ENCODE data around the gene GNG12. TPM values are rescaled to one million over a fixed set of nuclear protein-coding genes. Genes with fewer than 3 reads are reported as not detected.

Gene GNG12
- total and polyA plus RNA-seq, 7 donors: 41.9 to 116 (median 47.8) TPM

DNA sequence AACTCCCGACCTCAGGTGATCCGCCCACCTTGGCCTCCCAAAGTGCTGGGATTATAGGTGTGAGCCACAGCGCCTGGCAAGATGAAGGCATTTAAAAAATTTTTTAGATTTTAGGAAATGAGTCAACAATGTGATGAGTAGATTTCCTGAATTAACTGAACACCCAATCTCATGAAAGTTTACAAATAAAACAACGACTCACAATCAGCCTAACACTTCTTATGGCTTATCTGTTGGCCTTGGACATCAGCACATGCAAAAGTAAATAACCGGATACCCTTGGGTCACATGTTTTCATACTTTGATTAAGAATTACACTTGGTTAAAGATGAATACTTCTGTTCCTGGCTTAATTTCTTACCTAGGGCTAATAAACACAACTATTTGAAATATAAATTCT, 3.0 kb downstream of the GNG12 start:
- H3K9me3 ChIP-seq: no peaks in the 10 kb centered on the region
- H3K4me3 ChIP-seq: no peak overlapping the region
- no peaks in the 10 kb centered on the region for H3K36me3 ChIP-seq
- TF ChIP-seq, protein P1, sequence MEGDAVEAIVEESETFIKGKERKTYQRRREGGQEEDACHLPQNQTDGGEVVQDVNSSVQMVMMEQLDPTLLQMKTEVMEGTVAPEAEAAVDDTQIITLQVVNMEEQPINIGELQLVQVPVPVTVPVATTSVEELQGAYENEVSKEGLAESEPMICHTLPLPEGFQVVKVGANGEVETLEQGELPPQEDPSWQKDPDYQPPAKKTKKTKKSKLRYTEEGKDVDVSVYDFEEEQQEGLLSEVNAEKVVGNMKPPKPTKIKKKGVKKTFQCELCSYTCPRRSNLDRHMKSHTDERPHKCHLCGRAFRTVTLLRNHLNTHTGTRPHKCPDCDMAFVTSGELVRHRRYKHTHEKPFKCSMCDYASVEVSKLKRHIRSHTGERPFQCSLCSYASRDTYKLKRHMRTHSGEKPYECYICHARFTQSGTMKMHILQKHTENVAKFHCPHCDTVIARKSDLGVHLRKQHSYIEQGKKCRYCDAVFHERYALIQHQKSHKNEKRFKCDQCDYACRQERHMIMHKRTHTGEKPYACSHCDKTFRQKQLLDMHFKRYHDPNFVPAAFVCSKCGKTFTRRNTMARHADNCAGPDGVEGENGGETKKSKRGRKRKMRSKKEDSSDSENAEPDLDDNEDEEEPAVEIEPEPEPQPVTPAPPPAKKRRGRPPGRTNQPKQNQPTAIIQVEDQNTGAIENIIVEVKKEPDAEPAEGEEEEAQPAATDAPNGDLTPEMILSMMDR (IDR thresholded peaks at IDR 0.05): no peak
- no peak for TF ChIP-seq POLR2A (IDR thresholded peaks at IDR 0.05)
- no peak for TF ChIP-seq EP300 (IDR thresholded peaks at IDR 0.05)
- no peak for TF ChIP-seq POLR2AphosphoS5 (IDR thresholded peaks at IDR 0.05)
- H3K4me1 ChIP-seq: peaks cover 0 to 32% (median 23%) of the 10 kb centered on the region in 4 donors
- DNase-seq: no peak
- intact Hi-C loops (cut with DNase I): loop anchor here (5.0 to 10.0 kb wide), 3 partner anchors 265 to 512 kb away; partner anchors contain the start of gene WLS
- peak overlapping the region in 2 of 4 donors; percentile 85 to 92 for H3K27ac ChIP-seq
- 58 to 63% methylated on average over 5 of the region's 5 CpGs for WGBS, 2 donors
- no peaks in the 10 kb centered on the region for H3K27me3 ChIP-seq

DNA sequence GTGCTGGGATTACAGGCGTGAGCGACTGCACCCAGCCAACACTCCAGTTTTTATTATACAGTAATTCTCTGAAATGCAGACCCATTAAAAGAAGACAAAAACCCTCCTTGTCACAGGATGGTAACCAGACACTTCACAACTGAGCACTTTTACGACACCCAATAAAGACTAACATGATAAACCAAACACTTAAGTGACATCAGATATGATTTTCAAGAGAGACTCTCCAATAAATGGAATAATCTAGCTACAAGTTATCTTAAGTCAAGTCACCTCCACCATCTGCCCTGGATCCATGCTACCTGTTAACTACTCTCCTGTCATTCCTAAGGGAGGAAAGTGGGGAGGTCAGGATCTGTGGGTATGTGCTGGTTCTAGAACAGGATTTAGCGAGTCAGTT, 5.6 kb downstream of the GNG12 start:
- H3K9me3 ChIP-seq: no peaks in the 10 kb centered on the region
- 34 to 69% methylated on average over 4 of the region's 4 CpGs for WGBS, 2 donors
- peaks cover 0 to 41% (median 33%) of the 10 kb centered on the region in 4 donors for H3K4me1 ChIP-seq
- no peaks in the 10 kb centered on the region for H3K27me3 ChIP-seq
- no peaks in the 10 kb centered on the region for H3K36me3 ChIP-seq
- TF ChIP-seq EP300 (IDR thresholded peaks at IDR 0.05) (no peak), POLR2AphosphoS5 (IDR thresholded peaks at IDR 0.05) (peak in 3 of 4 donors; percentile 40 to 70 (median 69))
- peak overlapping the region in 2 of 4 donors; percentile 42 to 46 for H3K27ac ChIP-seq
- DNase-seq: no peak
- intact Hi-C loops (cut with DNase I): no loop called here
- no peak overlapping the region for H3K4me3 ChIP-seq

DNA sequence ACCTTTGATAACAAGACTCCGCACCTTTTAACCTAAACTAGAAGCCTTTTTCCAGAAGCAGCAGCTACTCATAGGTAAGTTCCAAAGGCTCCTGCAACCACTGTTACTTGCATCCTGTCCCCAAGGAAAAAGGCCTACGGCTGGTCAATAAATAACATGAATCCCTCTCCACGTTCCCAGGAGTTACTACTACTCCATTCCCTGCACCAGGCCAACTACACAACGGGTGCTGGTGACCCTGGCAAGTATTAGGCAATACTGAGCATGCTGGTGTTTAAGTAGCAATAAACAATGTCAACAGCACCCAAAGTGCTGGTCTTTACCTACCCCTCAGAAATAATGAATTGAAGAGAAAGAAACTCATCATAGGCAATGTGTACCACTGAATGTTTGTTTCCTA, 7.7 kb downstream of the GNG12 start:
- Histone ChIP-seq H3K27me3 (no peaks in the 10 kb centered on the region), H3K9me3 (no peaks in the 10 kb centered on the region), H3K4me3 (no peak overlapping the region), H3K27ac (no peak overlapping the region), H3K36me3 (no peaks in the 10 kb centered on the region), H3K4me1 (peaks cover 0 to 38% (median 31%) of the 10 kb centered on the region in 4 donors)
- no peak for TF ChIP-seq POLR2AphosphoS5 (IDR thresholded peaks at IDR 0.05)
- intact Hi-C loops (cut with DNase I): no loop called here
- WGBS, 2 donors: 56 to 74% methylated on average over 4 of the region's 4 CpGs
- no peak for DNase-seq

DNA sequence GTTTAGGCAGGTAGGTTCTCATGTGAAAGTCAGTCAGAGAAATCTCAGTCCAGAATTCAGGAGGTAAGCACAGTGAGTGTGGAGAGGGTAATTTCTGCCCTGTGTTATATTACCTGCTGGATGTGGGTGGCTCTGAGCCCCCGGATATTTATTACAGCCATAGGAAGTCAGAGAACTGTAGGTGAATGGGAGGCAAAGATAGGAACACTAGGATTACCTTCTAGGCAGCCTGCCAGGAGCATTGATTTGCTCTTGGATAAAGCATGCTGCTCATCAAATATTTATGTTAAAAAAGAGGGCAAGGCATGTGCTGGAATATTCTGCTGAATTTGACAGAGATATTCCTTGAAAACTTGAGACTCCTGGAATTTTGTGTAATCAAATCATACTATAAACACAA, 8.5 kb downstream of the GNG12 start:
- H3K9me3 ChIP-seq: no peaks in the 10 kb centered on the region
- H3K4me1 ChIP-seq: peaks cover 0 to 35% (median 30%) of the 10 kb centered on the region in 4 donors
- 9 to 73% methylated on average over 1 of the region's 1 CpG for WGBS, 2 donors
- H3K27me3 ChIP-seq: no peaks in the 10 kb centered on the region
- DNase-seq: no peak
- no peak overlapping the region for H3K27ac ChIP-seq
- TF ChIP-seq POLR2A (IDR thresholded peaks at IDR 0.05): no peak
- TF ChIP-seq POLR2AphosphoS5 (IDR thresholded peaks at IDR 0.05): no peak
- TF ChIP-seq EP300 (IDR thresholded peaks at IDR 0.05): no peak
- TF ChIP-seq, protein P1 (IDR thresholded peaks at IDR 0.05): no peak
- no peaks in the 10 kb centered on the region for H3K36me3 ChIP-seq
- no peak overlapping the region for H3K4me3 ChIP-seq
- intact Hi-C loops (cut with DNase I): no loop called here

DNA sequence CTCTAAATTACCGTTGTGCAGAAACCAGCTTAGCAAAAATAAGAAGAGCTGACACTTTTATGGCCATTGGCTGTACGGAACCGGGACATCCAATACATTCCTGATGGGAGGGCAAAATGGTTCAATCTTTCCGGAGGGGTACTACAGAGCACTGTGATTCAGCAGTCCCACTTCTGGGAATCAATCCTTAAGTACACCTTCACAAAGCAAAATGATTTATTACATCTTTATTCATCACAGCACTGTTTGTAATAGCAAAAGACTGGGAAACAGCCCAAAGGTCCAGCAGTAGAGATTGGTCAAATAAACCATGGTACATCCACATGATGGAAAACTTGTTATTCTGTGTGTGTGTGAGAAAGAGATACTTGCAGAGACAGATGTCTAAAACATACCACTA, 9.7 kb downstream of the GNG12 start:
- H3K9me3 ChIP-seq: no peaks in the 10 kb centered on the region
- H3K4me1 ChIP-seq: peaks cover 0 to 38% (median 33%) of the 10 kb centered on the region in 4 donors
- no peak overlapping the region for H3K4me3 ChIP-seq
- peak overlapping the region in 1 of 4 donors; percentile 65 for H3K27ac ChIP-seq
- intact Hi-C loops (cut with DNase I): no loop called here
- WGBS, 2 donors: 77 to 84% methylated on average over 4 of the region's 4 CpGs
- no peak for DNase-seq
- TF ChIP-seq POLR2A (IDR thresholded peaks at IDR 0.05) (no peak), EP300 (IDR thresholded peaks at IDR 0.05) (no peak), POLR2AphosphoS5 (IDR thresholded peaks at IDR 0.05) (no peak)
- TF ChIP-seq, protein P1 (IDR thresholded peaks at IDR 0.05): no peak
- H3K36me3 ChIP-seq: no peaks in the 10 kb centered on the region
- no peaks in the 10 kb centered on the region for H3K27me3 ChIP-seq

DNA sequence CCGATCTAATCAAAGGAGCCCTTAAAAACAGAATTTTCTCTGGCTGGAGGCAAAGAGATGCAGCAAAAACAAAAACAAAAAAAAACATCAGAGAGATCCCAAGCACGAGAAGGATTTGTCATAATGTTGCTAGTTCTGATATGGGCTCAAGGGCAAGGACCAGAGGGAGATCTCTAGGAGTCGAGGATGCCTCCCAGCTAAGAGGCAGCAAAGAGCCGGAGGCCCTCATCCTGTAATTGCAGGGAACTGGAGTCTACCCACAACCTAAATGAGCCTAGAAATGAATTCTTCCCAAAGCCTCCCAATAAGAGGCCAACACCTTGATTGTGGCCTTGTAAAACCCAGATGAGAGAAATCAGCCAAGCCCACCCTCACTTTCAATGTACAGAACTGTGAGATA, 12.0 kb downstream of the GNG12 start:
- Histone ChIP-seq H3K27me3 (no peaks in the 10 kb centered on the region), H3K27ac (no peak overlapping the region), H3K4me1 (peaks cover 0 to 27% (median 22%) of the 10 kb centered on the region in 4 donors), H3K36me3 (no peaks in the 10 kb centered on the region), H3K4me3 (no peak overlapping the region), H3K9me3 (no peaks in the 10 kb centered on the region)
- DNase-seq: no peak
- intact Hi-C loops (cut with DNase I): no loop called here
- 86% methylated on average over 4 of the region's 4 CpGs for WGBS, 2 donors
- no peak for TF ChIP-seq EP300 (IDR thresholded peaks at IDR 0.05)
- TF ChIP-seq, protein P1 (IDR thresholded peaks at IDR 0.05): no peak
- TF ChIP-seq POLR2AphosphoS5 (IDR thresholded peaks at IDR 0.05): no peak
- no peak for TF ChIP-seq POLR2A (IDR thresholded peaks at IDR 0.05)
